Liver (tissue), 3 donors: ENCODE measurements around the gene CDCP1.

Experiments
- MAX ChIP-seq: IDR thresholded peaks from 2 replicates; pipeline ENCODE4 v1.6.1; 2016; ENCODE audit warnings: antibody characterized with exemption
- RAD21 ChIP-seq, 2 donors: IDR thresholded peaks; 2 replicates each; pipeline ENCODE4 v1.6.1; 2016; ENCODE audit warnings: antibody characterized with exemption in 2 of 2, mild to moderate bottlenecking in 2 of 2
- REST ChIP-seq: IDR thresholded peaks from 2 replicates; pipeline ENCODE4 v1.6.1; 2016; ENCODE audit warnings: antibody characterized with exemption, mild to moderate bottlenecking
- RXRA ChIP-seq, 2 donors: IDR thresholded peaks; 2 replicates each; pipeline ENCODE4 v1.6.1; 2017 to 2018; ENCODE audit warnings: antibody characterized with exemption in 2 of 2, mild to moderate bottlenecking in 1 of 2
- TF ChIP-seq, protein P1 (sequence below): fragments of 150-350 bp; IDR thresholded peaks from 2 replicates; pipeline ENCODE4 v1.5.1; 2017; ENCODE audit warnings: improper control_type of control experiment, low read depth, low read length; ENCODE audit not compliant: missing input control
- donor health status: healthy.
- donor health status: healthy.

DNA sequence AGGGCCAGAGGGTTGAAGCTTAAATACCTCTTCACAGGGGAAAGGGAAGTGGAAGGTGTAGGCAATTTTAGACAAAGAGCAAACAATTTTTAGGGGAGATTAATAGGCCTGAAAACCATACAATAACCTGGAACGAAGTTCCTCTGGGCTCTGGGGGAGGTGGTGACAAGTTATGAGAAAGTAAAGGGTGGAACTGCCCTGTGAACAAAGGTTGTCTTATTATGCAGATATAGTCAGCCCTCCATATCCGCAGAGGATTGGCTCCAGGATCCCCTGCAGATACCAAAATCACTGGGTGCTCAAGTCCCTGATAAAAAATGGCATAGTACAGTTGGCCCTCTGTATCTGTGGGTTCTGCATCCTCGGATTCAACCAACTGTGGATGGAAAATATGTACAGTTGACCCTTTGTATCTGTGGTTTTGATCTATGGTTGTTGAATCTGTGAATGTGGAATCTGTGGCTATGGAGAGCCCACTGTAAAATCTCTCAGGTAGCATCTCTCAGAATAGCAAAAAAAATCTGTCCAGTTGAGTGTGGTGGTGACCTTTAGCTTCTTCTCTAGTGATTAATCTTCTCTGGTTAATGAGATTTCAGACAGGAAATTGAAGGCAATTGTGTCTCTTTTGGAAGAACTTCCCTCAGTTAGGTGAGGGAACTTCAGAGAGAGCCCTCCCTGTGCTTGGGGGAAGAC, 79.9 kb downstream of the CDCP1 start:
- TF ChIP-seq, protein P1, sequence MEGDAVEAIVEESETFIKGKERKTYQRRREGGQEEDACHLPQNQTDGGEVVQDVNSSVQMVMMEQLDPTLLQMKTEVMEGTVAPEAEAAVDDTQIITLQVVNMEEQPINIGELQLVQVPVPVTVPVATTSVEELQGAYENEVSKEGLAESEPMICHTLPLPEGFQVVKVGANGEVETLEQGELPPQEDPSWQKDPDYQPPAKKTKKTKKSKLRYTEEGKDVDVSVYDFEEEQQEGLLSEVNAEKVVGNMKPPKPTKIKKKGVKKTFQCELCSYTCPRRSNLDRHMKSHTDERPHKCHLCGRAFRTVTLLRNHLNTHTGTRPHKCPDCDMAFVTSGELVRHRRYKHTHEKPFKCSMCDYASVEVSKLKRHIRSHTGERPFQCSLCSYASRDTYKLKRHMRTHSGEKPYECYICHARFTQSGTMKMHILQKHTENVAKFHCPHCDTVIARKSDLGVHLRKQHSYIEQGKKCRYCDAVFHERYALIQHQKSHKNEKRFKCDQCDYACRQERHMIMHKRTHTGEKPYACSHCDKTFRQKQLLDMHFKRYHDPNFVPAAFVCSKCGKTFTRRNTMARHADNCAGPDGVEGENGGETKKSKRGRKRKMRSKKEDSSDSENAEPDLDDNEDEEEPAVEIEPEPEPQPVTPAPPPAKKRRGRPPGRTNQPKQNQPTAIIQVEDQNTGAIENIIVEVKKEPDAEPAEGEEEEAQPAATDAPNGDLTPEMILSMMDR: no peak
- no peak for TF ChIP-seq RAD21 (IDR thresholded peaks at IDR 0.05)
- no peak for TF ChIP-seq RXRA (IDR thresholded peaks at IDR 0.05)
- TF ChIP-seq MAX: no peak
- no peak for TF ChIP-seq REST
